ENCODE data around the gene CPNE9.
A peak's percentile ranks its signal among the peaks of the same experiment; 100 is the strongest.

DNA sequence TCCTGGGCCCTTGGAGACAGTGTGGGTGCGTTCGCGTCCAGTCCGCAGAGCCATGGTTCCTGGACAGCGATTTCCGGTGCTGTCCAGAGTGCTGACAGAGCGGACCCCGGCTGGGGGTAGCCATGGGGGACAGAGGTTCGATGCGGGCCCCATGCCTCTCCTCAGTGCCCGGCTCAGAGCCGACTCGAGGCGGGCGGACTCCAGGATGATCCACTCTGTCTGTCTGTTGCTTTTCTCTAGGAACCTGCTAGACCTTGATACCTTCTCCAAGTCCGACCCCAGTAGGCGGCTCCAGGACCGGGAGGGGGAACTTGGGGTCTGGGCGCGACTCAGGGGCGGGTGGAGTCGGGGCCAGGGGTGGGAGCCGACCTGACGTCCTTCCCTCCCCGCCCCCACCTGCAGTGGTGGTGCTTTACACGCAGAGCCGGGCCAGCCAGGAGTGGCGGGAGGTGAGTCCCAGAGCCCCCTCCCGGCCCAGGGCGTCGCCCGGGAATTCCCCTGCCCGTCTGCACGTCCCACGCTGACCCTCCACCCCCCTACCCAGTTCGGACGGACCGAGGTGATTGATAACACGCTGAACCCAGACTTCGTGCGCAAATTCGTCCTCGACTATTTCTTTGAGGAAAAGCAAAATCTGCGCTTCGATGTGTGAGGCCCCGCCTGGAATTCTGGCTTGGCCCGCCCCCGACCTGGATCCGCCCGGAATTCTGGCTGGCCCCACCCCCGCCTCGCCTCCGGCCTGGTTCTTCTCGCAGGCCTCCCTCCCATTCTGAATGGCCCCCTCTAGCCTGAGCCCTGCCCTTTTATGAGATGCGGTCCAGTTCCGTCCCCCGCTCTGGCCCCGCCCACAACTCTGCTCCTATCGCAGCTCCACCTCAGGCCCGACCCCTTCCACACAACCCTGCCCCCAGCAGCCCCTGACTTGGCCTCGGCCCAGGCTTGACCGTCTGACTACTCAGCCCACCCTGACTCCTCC lies 1.0 kb downstream of the CPNE9 start:
- TF ChIP-seq, protein P1, sequence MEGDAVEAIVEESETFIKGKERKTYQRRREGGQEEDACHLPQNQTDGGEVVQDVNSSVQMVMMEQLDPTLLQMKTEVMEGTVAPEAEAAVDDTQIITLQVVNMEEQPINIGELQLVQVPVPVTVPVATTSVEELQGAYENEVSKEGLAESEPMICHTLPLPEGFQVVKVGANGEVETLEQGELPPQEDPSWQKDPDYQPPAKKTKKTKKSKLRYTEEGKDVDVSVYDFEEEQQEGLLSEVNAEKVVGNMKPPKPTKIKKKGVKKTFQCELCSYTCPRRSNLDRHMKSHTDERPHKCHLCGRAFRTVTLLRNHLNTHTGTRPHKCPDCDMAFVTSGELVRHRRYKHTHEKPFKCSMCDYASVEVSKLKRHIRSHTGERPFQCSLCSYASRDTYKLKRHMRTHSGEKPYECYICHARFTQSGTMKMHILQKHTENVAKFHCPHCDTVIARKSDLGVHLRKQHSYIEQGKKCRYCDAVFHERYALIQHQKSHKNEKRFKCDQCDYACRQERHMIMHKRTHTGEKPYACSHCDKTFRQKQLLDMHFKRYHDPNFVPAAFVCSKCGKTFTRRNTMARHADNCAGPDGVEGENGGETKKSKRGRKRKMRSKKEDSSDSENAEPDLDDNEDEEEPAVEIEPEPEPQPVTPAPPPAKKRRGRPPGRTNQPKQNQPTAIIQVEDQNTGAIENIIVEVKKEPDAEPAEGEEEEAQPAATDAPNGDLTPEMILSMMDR (conservative IDR thresholded peaks at IDR 0.05 in 1 of 2, IDR thresholded peaks at IDR 0.05 in 1 of 2; ENCODE audit: low read depth in 1 of 2, low read length in 2 of 2) = no peak
- peak; percentile 46 for TF ChIP-seq EZH2 (IDR thresholded peaks at IDR 0.05; ENCODE audit: low read length, missing control alignments)

All from fibroblast of lung (primary cell).